ENCODE results near the gene QSOX1.
"Not testable (repeated sequence)": the region's sequence is repeated elsewhere in the genome, so short reads cannot be mapped to it uniquely, and the experiment has no call there.

The QSOX1 gene

DNA sequence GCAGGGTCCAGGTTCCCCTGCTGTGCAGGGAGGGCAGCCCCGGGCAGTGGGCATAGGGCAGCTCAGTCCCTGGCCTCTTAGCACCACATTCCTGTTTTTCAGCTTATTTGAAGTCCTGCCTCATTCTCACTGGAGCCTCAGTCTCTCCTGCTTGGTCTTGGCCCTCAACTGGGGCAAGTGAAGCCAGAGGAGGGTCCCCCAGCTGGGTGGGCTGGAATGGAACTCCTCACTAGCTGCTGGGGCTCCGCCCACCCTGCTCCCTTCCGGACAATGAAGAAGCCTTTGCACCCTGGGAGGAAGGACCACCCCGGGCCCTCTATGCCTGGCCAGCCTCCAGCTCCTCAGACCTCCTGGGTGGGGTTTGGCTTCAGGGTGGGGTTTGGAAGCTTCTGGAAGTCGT, 42.6 kb downstream of the QSOX1 start:
- H3K4me3 ChIP-seq (ENCODE audit: low read length): no peak overlapping the region
- no peak for TF ChIP-seq ZNF274 (IDR thresholded peaks at IDR 0.05; ENCODE audit: low read depth, low read length)

DNA sequence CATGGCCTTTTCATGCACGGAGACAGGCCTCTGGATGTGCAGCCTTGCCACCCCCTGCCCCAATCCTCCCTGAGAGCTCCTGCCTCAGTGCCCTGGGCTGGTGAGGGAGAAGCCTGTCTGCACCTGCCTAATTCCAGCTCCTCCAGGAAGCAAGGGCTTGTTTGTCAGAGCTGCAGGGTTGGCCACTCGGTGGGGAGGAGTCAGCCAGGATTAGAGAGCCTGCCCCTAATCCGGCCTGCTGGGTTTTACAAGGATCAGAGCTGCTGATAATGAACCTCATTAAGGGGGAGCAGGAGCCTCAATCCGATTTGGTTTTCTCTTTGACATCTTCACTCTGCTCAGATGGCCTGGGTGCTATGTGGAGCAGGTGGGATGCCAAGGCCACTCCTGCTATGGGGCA, 43.5 kb downstream of the QSOX1 start:
- TF ChIP-seq ZNF274 (IDR thresholded peaks at IDR 0.05; ENCODE audit: low read depth, low read length): no peak

DNA sequence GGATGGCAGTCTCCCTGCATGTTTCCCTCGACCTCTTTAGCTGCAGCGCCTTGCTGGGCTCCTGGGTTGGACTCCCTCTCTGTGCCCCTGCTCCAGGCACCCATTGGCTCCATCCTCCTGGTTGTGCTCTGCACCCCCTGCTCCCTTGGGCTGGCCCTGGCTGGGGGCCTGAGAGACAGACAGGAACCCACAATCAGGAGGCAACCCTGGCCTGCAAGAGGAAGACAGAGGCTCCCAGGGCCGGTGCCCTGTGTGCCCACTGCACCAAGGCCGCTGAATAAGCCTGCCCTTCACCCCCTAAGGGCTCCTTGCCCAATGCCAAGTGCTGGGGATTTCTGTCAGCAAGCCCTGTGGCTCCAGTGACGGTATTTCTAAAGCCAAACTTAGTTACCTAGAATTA, 43.9 kb downstream of the QSOX1 start:
- no peak overlapping the region for H3K4me3 ChIP-seq (ENCODE audit: low read length)
- TF ChIP-seq ZNF274 (IDR thresholded peaks at IDR 0.05; ENCODE audit: low read depth, low read length): no peak

More for the DNA sequence above, 43.5 kb downstream of the QSOX1 start:
- no peak overlapping the region for H3K4me3 ChIP-seq (ENCODE audit: low read length)

- no peak for TF ChIP-seq ZNF274 (IDR thresholded peaks at IDR 0.05; ENCODE audit: low read depth, low read length)
- H3K4me3 ChIP-seq (ENCODE audit: low read length): no peak overlapping the region
Observed at GRCh38 chr1:180199018-180199417, 44.3 kb downstream of the QSOX1 start.

DNA sequence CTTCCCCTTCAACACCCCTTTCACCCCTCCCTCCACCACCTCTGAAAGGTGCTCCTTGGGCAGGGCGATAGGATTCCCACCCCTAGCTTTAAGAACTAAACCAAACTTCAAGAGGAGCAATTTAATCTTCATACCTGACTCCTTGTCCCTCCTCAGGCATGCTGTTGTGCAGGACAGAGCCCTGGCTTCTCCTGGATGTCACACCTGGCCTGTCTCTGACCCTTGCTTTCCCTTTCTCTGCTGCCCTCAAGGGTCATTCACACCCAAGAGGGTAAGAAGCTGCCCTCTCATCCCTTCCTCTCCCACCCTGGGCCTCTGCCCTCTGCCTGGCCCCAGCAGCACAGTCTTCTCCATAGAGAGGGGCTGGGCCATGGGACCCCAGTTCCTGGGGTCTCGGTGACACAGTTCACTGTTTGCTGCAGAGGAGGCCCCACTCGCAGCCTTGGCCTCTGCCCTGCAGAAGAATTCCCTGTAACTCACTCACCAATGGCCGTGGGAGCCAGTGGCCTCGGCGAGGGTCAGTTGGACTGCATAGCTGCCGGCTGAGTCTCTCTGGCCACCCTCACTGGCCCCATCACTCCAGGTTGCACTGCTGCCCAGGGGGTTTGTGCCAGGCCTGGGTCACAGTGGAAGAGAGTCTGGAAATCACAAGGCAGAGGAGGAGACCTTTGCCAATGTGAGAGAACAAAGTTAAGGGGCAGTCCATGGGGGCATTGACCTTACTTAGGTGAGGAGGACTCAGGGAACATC, 47.0 kb downstream of the QSOX1 start:
- H3K4me3 ChIP-seq (ENCODE audit: low read length): no peak overlapping the region
- no peak for TF ChIP-seq ZNF274 (IDR thresholded peaks at IDR 0.05; ENCODE audit: low read depth, low read length)

DNA sequence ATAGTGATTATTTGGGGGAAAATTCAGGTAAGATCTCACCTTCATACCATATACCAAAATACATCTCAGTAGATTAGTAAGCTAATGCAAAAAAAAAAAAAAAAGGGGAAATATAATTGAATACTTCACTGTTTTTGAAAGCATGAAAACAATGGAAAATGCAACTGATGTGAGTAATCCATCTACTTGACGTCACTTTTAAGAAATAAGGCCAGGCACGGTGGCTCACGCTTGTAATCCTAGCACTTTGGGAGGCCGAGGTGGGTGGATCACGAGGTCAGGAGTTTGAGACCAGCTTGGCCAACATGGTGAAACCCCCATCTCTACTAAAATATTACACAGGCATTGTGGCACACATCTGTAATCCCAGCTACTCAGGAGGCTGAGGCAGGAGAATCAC, 47.9 kb downstream of the QSOX1 start:
- H3K4me3 ChIP-seq (ENCODE audit: low read length): not testable (repeated sequence)

DNA sequence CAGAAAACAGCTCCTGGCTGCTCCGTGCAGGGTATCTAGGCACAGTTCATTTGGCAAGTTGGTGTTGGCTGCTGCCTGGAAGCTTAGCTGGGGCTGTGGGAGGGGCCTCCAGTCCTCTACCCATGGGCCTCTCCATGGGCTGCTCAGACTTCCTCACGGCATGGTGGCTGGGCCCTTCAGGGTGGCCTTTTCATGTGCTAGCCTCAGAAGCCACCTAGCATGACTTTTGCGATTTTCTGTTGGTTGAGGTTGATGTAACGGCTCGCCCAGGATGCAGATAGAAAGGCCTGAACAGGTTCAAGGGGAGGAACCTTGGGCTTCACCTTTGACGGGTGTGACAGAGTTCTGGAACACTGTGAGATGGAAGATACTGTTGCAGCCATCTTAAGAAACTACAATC, 49.6 kb downstream of the QSOX1 start:
- no peak overlapping the region for H3K4me3 ChIP-seq (ENCODE audit: low read length)
- no peak for TF ChIP-seq ZNF274 (IDR thresholded peaks at IDR 0.05; ENCODE audit: low read depth, low read length)

DNA sequence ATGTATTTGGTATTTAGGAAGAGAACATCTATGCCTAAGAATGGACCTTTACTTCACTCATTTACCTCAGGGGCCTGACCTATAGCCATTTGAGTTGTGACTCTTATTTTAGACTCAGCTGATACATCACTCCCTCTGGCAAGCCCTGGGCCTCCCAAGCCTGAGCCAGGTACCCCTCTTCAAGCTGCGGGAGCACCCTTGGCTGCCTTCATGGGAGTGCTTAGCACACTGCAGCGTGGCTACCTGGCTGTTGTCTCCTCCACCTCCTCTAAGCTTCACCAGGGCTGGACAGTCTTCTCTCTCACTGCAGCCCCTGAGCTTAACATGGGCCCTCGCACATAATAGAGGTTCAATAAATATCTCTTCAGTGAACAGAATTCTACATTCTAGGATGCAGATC, 51.9 kb downstream of the QSOX1 start:
- no peak overlapping the region for H3K4me3 ChIP-seq (ENCODE audit: low read length)
- TF ChIP-seq ZNF274 (IDR thresholded peaks at IDR 0.05; ENCODE audit: low read depth, low read length): no peak

DNA sequence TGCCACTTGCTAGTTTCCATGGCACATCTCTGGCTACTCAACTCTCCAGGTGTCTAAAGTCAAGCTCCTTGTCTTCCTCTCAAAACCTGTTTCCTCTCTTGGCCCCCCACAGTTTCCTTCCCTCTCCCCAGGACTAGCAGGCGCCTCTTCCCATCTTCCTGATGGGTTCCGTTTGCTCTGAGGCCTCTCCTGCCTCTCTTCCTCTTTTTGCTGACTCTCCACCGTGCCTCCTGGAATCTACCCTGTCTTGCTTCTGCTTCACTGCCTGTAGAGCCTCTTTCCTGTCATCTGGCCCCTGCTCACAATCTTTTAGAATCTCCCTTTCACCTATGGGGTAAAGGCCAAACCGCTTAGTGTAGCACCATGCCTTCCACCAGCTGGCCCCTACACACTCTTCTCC, 53.6 kb downstream of the QSOX1 start:
- TF ChIP-seq ZNF274 (IDR thresholded peaks at IDR 0.05; ENCODE audit: low read depth, low read length): no peak
- no peak overlapping the region for H3K4me3 ChIP-seq (ENCODE audit: low read length)

GRCh38 chr1:180210008-180210620, 55.4 kb downstream of the QSOX1 start:
- no peak overlapping the region for H3K4me3 ChIP-seq (ENCODE audit: low read length)
- TF ChIP-seq ZNF274 (IDR thresholded peaks at IDR 0.05; ENCODE audit: low read depth, low read length): no peak

GRCh38 chr1:180211156-180211859, 56.6 kb downstream of the QSOX1 start:
- H3K4me3 ChIP-seq (ENCODE audit: low read length): no peak overlapping the region
- TF ChIP-seq ZNF274 (IDR thresholded peaks at IDR 0.05; ENCODE audit: low read depth, low read length): no peak

DNA sequence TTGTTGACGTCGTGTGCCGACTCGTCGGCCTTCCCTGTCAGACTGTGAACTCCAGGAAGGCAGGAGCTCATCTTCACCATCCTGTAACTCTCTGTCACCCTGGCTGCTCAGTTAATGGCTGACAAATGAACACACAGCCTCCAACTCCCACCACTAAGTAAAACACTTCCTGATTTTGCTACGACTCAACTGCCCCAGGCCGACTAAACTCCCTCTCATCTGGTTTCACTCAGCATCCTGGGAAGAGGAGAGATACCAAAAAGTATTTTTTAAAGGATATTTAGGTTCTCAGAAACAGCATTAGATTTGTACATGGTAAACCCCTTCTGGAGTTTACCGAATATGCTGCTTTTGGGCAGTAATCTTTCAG, 57.2 kb downstream of the QSOX1 start:
- H3K4me3 ChIP-seq (ENCODE audit: low read length): no peak overlapping the region
- no peak for TF ChIP-seq ZNF274 (IDR thresholded peaks at IDR 0.05; ENCODE audit: low read depth, low read length)

- no peak overlapping the region; the same call in 1 of the 2 replicates for H3K4me3 ChIP-seq (ENCODE audit: low read length)
- no peak for TF ChIP-seq ZNF274 (IDR thresholded peaks at IDR 0.05; ENCODE audit: low read depth, low read length)
Observed at GRCh38 chr1:180213401-180214170, 58.9 kb downstream of the QSOX1 start.

GRCh38 chr1:180215856-180216625, 61.4 kb downstream of the QSOX1 start:
- no peak overlapping the region for H3K4me3 ChIP-seq (ENCODE audit: low read length)
- no peak for TF ChIP-seq ZNF274 (IDR thresholded peaks at IDR 0.05; ENCODE audit: low read depth, low read length)

Data from GM08714 (cell line).